GM21825 (cell line): ENCODE measurements around the gene ZNF3.

Experiments used
- ATAC-seq: cut with Tn5 transposase; IDR thresholded peaks from one replicate; pipeline ENCODE4 v1.9.1; 2021; ENCODE audit warnings: mild to moderate bottlenecking, moderate library complexity; ENCODE audit not compliant: unreplicated experiment

Gene ZNF3

DNA sequence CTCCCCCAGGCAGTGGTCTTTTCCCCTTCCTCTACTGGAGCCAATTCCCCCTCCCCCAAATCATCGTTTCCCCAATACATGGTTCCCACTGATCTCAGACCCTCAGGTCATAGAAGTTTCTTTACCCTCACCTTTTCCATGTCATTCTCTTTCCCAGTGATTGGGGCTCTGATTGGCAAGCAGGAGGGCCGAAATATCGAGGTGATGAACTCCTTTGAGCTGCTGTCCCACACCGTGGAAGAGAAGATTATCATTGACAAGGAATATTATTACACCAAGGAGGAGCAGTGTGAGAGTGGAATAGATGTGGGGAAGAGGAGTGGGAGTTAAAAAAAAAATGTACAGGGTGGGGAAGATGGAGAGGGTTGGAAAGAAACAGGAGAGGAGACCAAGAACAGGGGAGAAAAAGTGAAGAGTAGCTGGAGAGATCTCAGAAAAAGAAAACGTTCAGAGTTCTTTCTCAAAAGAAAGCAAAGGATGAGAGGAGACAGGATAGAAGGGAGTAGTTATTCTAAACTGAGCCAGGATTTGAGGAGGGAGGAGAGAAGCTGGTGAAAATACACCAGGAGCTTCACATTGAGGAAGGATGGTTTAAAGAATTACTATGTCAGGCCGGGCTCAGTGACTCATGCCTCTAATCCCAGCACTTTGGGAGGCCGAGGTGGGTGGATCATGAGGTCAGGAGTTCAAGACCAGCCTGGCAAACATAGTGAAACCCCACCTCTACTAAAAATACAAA is 8.1 kb upstream of the ZNF3 start:
- ATAC-seq, result no peak

DNA sequence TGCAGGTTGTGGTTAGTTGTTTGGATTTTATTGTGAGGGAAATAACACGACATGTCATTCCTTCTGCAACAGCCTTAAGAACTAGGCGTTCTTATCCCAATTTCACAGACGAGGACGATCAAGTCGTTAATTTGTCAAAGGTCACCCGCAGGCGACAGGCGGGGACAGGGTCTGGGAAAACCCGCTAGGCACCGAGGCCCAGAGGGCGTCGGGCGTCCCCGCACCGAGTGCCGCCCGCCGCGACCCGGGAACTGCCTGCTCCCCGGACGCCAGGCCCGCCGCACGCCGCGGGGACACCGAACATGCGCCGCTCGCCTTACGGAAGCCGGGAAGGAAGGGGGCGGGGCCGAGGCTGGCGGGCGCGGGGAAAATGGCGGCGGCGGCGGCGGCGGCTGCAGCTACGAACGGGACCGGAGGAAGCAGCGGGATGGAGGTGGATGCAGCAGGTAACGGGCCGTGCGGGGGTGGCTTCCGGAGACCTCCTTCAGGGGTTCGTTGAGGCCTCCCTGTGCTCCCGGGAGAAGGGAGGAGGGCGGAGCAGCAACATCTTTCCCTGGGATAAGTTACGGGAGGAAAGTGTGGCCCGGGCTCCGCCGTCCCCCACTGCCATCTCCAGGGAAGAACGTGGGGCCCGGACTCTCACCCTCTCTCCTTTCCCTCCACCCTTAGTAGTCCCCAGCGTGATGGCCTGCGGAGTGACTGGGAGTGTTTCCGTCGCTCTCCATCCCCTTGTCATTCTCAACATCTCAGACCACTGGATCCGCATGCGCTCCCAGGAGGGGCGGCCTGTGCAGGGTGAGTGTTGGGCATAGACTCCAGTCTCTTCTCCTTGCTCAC is 7.3 kb upstream of the ZNF3 start, which contains the start of gene COPS6:
TSS of gene COPS6 (plus strand) at position 349 of the 837 bp plus-strand sequence. CDS start at position 371, 22 bp downstream.
- peak; percentile 62 for ATAC-seq

DNA sequence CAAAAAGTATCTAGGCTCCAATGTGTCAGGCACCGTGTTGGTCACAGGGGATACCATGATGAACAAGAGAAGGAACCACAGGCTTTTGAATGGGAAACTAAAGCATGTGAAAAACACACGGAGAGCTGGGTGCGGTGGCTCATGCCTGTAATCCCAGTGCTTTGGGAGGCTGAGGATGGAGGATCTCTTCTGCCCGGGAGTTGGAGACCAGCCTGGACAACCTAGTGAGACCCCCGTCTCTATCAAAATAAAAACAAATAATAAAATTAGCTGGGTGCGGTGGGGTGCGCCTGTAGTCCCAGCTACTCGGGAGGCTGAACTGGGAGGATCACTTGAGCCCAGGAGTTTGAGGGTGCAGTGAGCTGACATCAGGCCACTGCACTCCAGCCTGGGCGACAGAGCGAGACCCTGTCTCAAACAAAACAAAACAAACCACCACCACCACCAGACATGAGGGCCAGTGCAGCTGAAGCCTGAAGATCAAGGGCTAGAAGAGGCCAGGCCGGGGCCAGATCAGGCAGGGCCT is 6.6 kb upstream of the ZNF3 start:
- no peak for ATAC-seq

DNA sequence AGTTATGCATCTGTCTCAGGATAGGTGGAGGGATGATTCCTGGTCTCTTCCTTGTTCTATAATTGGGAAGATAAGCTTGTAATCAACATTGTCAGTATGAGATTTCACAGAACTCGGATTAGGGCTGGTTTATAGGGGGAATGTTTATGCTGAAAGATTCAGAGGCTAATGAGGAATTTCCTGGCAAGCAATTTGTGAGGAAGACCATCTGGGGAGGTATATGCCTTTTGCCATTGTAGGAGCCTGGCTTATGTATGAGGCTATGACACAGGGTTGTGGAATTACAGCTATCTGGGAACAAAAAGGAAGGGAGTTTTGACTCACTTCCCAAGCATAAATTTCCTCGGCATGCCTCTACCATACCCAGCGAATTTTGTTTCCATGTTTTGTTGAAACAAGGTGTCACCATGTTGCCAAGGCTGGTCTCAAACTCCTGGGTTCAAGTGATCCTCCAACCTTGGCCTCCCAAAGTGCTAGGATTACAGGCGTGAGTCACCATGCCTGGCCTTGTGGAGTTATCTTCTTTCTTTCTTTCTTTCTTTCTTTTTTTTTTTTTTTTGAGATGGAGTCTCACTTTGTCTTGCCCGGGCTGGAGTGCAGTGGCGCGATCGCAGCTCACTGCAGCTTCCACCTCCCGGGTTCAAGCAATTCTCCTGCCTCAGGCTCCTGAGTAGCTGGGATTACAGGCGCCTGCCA is 5.7 kb upstream of the ZNF3 start:
- ATAC-seq, result no peak

DNA sequence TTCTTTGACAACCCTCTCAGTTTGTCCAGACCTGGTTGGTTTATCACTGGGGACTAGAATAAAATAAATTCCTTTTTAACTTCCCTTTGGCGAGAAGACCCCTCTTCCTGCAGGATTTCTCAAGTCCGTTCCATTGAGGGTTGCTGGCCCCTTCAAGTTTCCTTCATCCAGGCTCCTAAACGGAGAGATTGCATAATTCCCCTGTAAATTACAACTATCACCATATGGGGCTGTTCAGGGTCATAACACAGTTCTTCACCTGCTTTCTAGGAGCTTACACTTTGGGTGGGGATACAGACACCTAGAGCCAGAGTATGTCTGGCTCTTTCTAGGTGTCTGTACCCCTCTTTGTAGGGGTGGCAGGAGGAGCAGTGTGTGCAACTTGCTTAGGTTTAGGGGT is 4.0 kb upstream of the ZNF3 start:
- ATAC-seq, result no peak

DNA sequence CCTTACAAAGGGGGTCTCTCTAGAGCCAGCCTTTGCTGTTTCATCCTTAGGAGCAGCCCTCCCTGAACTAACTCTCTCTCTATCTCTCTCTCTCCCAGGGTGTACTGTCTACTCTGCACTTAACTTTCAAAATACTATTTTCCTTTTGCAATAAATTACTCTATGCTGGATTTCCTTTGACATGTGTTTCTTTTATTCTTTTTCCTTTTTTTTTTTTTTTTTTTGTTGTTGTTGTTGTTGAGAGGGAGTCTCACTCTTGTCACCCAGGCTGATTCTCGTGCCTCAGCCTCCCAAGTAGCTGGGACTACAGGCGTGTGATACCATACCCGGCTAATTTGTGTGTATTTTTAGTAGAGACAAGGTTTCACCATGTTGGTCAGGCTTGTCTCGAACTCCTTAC is 1.5 kb upstream of the ZNF3 start:
- ATAC-seq, result no peak

DNA sequence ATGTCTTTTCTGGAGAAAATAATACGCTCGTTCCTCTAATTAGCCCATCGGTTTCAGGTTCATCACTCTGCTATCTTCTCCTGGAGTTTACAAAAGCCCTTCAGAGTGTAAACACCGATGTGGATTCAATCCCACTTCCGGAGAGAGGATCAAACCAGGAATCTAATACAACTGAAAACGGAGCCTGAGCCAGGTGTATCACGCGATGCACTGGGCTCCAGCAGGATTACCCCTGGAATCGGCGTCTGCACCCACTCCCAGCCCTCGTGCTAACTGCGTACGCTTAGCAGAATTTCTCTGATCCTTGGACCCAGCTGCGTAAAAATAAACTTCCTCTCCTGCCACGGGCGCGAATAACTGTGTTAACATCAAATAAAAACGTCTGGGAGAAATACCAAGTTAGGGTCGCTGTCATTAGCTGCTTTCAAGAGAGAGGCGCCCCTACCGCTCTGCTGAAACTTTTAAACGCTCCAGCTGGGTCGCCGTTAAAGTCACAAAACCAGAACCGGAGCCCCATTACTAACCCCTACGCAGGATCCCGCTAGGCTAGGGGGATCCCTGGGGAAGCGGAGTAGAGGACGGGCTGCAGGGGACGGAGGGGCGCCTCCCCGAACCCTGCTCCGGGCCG is 502 bp downstream of the ZNF3 start:
- ATAC-seq, result peak; percentile 14

DNA sequence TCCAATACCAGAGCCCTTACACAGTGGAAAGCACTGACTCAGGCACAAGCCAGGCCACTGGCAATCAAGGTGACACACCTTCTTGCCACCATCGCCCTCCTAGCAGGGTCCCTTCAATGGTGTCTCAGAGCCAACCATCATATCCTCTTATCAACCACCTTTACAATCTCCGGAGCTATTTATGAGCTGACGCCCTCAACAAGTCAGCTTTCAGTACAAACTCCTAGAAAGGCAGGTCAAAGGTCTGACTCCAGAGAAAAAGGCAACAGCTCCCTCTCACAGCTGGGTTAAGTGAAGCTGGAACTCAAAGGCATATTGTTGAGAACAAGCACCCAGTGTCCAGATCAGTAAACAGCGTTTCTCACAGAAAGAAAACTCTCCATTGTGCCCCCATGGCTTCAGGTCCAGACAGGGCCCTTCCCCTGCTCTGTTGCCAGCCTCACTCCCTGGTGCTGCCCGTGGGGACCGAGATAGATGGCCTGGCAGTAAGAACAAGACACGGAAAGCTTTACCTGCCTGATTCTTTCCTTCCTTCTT is 2.4 kb downstream of the ZNF3 start:
- ATAC-seq, result no peak

DNA sequence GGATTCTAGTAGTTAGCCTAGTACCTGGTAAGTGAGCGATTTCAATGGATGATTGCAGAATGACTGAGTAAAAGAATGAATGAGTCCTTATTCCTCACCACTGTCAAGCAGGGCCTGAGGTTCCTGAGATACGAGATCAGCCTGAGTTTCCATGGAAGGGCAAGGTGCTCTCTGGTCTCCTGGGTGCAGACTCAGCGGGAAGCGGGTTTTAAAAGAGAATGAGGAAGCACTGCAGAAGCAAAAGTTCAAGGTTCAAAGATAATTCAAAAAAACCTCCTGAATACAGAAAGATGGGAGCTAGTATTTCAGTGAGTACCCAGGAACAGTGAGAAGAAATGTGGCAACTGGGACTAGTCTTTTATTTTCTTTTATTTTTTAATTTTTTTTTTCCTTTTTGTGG is 4.3 kb downstream of the ZNF3 start:
- no peak for ATAC-seq

DNA sequence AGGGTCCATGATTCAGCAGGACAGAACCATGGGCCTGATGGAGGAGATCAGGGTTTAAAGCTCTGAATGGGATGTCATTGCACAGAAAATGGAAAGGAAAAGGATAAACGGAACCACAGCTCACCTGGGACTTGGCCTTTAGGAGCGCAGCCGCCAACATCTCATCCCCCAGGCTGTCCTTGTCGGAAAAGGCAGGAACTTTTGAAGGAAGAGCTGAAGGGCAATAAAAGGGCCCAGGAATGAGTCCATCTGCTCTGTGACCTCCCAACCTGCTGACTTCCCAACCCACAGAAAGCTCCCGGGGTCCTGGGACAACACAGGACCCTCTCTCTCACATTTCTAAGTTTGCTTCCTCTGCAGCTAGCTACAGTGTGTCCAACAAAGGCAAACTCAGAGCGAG is 6.1 kb downstream of the ZNF3 start:
- no peak for ATAC-seq

DNA sequence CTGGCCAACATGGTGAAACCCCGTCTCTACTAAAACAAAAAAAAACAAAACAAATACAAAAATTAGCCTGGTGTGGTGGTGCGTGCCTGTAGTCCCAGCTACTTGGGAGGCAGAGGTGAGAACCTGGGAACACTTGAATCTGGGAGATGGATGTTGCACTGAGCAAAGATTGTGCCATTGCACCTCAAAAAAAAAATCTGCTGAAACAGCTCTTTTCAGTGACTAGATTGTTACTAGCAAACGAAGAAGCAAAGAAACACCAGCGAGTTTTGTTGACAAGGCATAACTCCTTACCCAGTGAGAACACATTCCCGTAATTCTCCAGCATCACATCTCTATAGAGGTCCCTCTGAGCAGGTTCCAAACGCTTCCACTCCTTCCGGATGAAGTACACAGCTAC is 6.7 kb downstream of the ZNF3 start:
- no peak for ATAC-seq

DNA sequence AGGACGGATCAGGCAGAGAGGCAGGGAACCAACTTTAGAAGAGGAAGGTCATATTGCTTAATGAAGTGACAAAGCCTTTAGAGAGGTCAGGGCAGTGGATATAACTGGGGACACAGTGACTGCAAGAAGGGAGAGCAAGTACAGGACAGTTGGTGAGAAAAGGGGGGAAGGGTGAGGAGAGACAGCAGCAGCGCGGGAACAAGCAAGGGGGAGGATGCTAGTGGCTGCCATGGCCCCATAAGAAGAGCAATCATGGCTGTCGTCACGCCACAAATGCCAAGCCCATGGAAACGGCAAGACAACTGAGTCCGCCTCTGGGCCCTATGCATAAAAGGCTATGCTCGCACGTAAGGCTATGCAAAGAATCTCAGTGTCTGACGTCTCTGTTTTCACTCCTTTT is 9.1 kb downstream of the ZNF3 start:
- ATAC-seq, result no peak

DNA sequence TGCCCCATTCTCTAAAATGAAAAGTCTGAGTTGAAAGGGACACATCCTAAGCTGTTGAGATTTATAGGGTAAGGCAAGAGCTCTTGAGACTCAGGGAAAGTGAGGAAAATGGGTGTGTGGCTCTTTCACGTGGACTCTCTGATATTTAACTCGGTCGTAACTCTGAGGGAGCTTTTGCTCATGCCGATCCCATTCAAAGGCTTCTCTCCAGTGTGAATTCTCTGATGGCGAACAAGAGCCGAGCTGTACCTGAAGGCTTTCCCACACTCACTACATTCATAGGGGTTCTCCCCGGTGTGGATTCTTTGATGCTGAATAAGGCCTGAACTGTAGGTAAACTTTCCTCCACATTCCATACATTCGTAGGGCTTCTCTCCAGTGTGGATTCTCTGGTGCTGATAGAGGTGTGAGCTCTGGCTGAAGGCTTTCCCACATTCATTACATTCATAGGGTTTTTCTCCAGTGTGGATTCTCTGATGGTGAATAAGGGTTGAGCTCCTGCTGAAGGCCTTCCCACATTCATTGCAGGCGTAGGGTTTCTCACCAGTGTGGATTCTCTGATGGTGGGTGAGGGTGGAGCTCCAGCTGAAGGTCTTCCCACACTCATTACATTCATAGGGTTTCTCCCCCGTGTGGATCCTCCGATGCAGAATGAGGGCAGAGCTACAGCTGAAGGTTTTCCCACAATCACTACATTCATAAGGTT is 10.4 kb downstream of the ZNF3 start:
- ATAC-seq, result no peak

DNA sequence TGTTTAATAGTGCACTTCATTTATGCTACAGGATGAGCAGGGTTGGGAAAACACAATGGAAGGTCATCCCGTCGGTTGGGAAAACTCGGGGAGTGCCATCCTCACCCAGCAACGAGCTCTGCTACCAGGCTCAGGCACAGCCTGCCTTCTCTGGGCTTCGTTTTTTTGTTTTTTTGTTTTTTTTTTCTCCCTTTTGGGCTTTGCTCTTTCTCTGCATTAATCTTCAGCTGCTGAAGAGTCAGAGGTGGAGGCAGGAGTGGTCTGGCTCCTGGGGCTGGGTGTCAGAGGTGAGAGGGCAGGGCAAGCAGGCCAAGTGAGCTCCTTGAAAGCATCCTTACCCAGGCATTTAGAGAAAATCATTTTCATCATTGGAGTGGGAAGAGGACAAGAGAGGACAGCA is 11.5 kb downstream of the ZNF3 start:
- no peak for ATAC-seq

DNA sequence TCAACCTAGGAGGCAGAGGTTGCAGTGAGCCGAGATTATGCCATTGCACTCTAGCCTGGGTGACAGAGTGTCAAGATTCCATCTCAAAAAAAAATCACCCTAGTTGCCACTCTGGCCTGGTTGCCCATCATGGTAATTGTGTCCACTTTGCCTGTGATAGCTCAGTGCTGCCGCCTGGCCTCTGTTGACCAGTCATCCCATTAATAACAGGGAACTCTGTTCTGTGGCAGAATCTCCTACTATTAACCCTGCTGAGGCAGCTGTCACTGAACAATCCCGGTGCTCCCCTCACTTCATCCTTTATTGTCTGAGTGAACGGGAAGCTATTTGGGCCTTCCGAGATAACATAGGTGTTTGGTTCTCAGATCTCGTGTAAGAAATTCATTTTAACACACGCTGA is 14.6 kb downstream of the ZNF3 start:
- no peak for ATAC-seq

DNA sequence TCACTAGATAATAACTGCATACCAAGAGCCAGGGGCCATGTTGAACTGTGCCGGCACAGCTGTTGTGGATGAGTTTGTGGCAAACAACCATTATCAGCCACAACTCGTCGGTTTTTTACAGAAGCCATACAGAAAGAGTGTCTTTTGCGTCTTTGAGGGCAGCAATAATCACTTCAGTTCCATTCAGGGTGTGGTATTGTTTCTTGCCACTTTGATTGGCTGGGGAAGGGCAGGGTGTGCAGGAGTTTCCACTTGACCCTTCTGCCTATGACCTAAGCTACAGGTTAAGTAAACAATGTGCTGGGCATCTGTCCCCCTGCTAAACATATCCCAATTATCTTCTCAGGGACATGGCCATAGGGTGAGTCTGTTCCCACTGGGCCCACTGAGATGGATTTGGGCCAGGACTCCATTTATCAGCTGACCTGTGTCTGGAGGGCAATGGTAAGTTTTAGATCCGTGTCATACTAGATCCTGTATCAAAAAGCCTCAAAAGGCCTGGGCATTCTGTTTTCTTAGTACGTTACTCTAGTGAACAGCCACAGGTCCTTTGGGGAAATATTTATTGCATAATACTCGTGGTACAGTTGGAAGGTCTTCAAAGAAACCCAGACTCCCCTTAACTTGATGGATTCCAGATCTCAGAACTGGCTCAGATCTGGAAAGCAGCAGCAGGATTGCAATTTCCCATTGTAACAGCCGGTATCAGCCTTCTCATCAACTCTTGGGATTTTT is 15.9 kb downstream of the ZNF3 start:
- ATAC-seq, result no peak

DNA sequence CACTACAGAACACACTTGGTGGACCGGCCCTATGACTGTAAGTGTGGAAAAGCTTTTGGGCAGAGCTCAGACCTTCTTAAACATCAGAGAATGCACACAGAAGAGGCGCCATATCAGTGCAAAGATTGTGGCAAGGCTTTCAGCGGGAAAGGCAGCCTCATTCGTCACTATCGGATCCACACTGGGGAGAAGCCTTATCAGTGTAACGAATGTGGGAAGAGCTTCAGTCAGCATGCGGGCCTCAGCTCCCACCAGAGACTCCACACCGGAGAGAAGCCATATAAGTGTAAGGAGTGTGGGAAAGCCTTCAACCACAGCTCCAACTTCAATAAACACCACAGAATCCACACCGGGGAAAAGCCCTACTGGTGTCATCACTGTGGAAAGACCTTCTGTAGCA is 17.4 kb downstream of the ZNF3 start:
- no peak for ATAC-seq

DNA sequence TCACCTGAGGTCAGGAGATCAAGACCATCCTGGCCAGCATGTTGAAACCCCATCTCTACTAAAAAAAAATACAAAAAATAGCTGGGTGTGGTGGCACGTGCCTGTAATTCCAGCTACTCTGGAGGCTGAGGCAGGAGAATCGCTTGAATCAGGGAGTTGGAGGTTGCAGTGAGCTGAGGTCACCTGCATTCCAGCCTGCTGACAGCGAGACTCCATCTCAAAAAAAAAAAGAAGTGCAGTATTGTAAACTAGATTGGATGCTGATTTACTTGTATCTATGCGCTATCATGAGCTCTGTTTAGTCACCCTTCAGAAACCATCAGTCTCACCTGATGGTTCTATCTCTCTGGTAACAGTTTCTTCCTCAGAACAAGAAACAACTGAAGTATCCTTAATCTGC is 18.1 kb downstream of the ZNF3 start:
- no peak for ATAC-seq

DNA sequence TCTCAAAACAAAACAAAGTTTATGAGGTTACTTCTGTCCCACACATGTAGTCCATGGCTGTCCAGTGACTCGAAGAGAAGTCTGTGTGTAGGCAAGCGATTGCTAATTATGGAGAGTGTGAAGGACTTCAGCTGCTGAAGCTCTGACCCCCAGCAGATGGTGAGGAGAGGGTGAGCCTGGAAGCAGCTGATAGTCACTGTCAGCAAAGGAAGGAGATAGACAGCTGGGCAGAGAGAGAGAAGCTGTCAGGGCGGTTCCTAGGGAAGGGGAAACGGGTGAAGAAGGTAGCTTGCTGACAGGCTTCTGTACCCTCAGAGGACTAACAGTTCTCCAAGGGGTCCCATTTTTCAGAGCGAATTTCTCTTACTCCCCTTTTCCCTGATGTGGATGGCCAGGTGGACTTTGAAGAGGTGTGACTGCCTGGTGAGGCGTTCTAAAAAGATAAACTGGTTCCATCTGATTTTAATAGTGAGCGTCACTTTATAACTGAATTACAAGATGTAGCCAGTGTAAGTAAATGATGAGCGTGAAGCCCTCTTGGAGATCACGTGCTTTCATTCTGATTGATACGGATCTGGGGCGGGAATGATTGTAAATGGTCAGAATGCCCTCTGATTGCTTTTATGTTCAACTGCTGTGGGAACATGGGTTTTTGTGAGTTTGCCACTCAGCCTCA is 19.9 kb downstream of the ZNF3 start:
- no peak for ATAC-seq
